K562 (cell line): ENCODE data around the gene EHMT2. TPM values are rescaled to one million over a fixed set of nuclear protein-coding genes. Genes with fewer than 3 reads are reported as not detected.
A peak's percentile ranks its signal among the peaks of the same experiment; 100 is the strongest.

ENCODE experiments used
- BRD4 ChIP-seq: fragments of 200-600 bp; sonication (generic); IDR thresholded peaks from 2 replicates; pipeline ENCODE4 v1.6.1; 2017; ENCODE audit warnings: inconsistent platforms
- COPS2 ChIP-seq: fragments of 450-650 bp; conservative IDR thresholded peaks from 2 replicates; pipeline ENCODE4 v1.6.1; 2016; ENCODE audit warnings: mild to moderate bottlenecking, moderate library complexity
- CREB1 ChIP-seq, 2 experiments: sonication (generic) in 1 of 2; formaldehyde crosslinking in 1 of 2; IDR thresholded peaks; 2 replicates each; pipeline versions ENCODE4 v1.6.1 to v1.8.0; 2012 to 2022; ENCODE audit warnings: inconsistent platforms in 1 of 2, mild to moderate bottlenecking in 1 of 2, missing genetic modification reagents in 1 of 2, moderate library complexity in 1 of 2
- DPF2 ChIP-seq: fragments of 450-650 bp; IDR thresholded peaks from 2 replicates; pipeline ENCODE4 v1.6.1; 2016
- FOXA1 ChIP-seq: fragments of 450-650 bp; IDR thresholded peaks from 2 replicates; pipeline ENCODE4 v1.6.1; 2016; ENCODE audit warnings: mild to moderate bottlenecking, borderline replicate concordance
- FOXJ3 ChIP-seq: sonication (generic); formaldehyde crosslinking; IDR thresholded peaks from 2 replicates; pipeline ENCODE4 v1.4.0; 2020; ENCODE audit warnings: mild to moderate bottlenecking, missing genetic modification reagents
- GTF2E2 ChIP-seq: fragments of 200-800 bp; sonication (Bioruptor generic); IDR thresholded peaks from 2 replicates; pipeline ENCODE4 v1.6.1; 2016; ENCODE audit warnings: missing genetic modification characterization, missing compliant biosample characterization
- NCOA6 ChIP-seq: fragments of 450-650 bp; IDR thresholded peaks from 2 replicates; pipeline ENCODE4 v1.6.1; 2017; ENCODE audit warnings: mild to moderate bottlenecking
- NONO ChIP-seq, 2 experiments: fragments of 200-400 bp in 1 of 2; fragments of 450-650 bp in 1 of 2; formaldehyde crosslinking in 1 of 2; IDR thresholded peaks; 2 replicates each; pipeline ENCODE4 v1.6.1; 2017; ENCODE audit warnings: low read depth in 2 of 2, mild to moderate bottlenecking in 2 of 2, moderate library complexity in 2 of 2, low read length in 1 of 2
- PHB2 ChIP-seq: fragments of 450-650 bp; IDR thresholded peaks from 2 replicates; pipeline ENCODE4 v1.6.1; 2017; ENCODE audit warnings: low read depth
- PHTF2 ChIP-seq: fragments of 250-450 bp; sonication (Bioruptor Pico); IDR thresholded peaks from 2 replicates; pipeline ENCODE4 v1.5.0; 2021; ENCODE audit warnings: mild to moderate bottlenecking
- POLR2B ChIP-seq: fragments of 450-650 bp; IDR thresholded peaks from 2 replicates; pipeline ENCODE4 v1.6.1; 2018; ENCODE audit warnings: low read depth; ENCODE audit not compliant: partially characterized antibody
- PRMT5 ChIP-seq: sonication (generic); formaldehyde crosslinking; IDR thresholded peaks from 2 replicates; pipeline ENCODE4 v1.5.0; 2020; ENCODE audit warnings: missing genetic modification reagents
- RBM22 ChIP-seq: fragments of 200-400 bp; formaldehyde crosslinking; IDR thresholded peaks from 2 replicates; pipeline ENCODE4 v1.6.1; 2018; ENCODE audit warnings: low read length, low read depth; ENCODE audit not compliant: poor library complexity, severe bottlenecking
- SLC30A9 ChIP-seq: fragments of 250-450 bp; sonication (Bioruptor Pico); IDR thresholded peaks from 2 replicates; pipeline ENCODE4 v1.8.0; 2022; ENCODE audit warnings: mild to moderate bottlenecking, moderate library complexity
- SOX6 ChIP-seq: fragments of 450-650 bp; IDR thresholded peaks from 2 replicates; pipeline ENCODE4 v1.6.1; 2014; ENCODE audit warnings: mild to moderate bottlenecking
- SP1 ChIP-seq: sonication (generic); formaldehyde crosslinking; IDR thresholded peaks from 2 replicates; pipeline ENCODE4 v1.8.1; 2022; ENCODE audit warnings: mild to moderate bottlenecking, missing genetic modification reagents
- TARDBP ChIP-seq: fragments of 450-650 bp; IDR thresholded peaks from 2 replicates; pipeline ENCODE4 v1.6.1; 2016
- TRIM28 ChIP-seq: fragments of 450-650 bp; IDR thresholded peaks from 2 replicates; pipeline ENCODE4 v1.6.1; 2017
- XRCC4 ChIP-seq: IDR thresholded peaks from one replicate; pipeline ENCODE4 v1.6.1; 2011; ENCODE audit not compliant: insufficient read depth, insufficient read length; ENCODE audit errors: extremely low read depth
- ZNF12 ChIP-seq: sonication (generic); formaldehyde crosslinking; IDR thresholded peaks from 2 replicates; pipeline ENCODE4 v1.4.0; 2020; ENCODE audit warnings: mild to moderate bottlenecking, missing genetic modification reagents
- ZNF347 ChIP-seq: fragments of 450-650 bp; formaldehyde crosslinking; IDR thresholded peaks from 2 replicates; pipeline ENCODE4 v1.4.0; 2020; ENCODE audit warnings: low read depth, mild to moderate bottlenecking, moderate library complexity
- ZNF444 ChIP-seq: fragments of 250-450 bp; sonication (Bioruptor Pico); IDR thresholded peaks from 2 replicates; pipeline ENCODE4 v1.4.0; 2020; ENCODE audit warnings: mild to moderate bottlenecking, moderate library complexity
- ZNF780A ChIP-seq: fragments of 250-450 bp; sonication (Bioruptor Pico); IDR thresholded peaks from 2 replicates; pipeline ENCODE4 v1.5.0; 2021; ENCODE audit warnings: mild to moderate bottlenecking
- ZZZ3 ChIP-seq: fragments of 450-650 bp; IDR thresholded peaks from 2 replicates; pipeline ENCODE4 v1.6.1; 2016; ENCODE audit warnings: antibody characterized with exemption, mild to moderate bottlenecking, moderate library complexity
- polyA plus RNA-seq, 8 experiments: library from polyadenylated mRNA; depleted of rRNA in 4 of 8; stranded (reverse) in 5 of 8; unstranded in 3 of 8; fragments of >200 nt; fragmentation: Nextera tagmentation in 2 of 8; fragmentation: Illumina TruSeq in 1 of 8; extraction: Ambion mirVana in 2 of 8; extraction: Trizol in 1 of 8; gene quantifications; 2 replicates each; pipeline versions ENCODE4 v1.2.1 to v1.2.3, GENCODE V29; 2011 to 2014; ENCODE audit warnings: inconsistent platforms in 1 of 8, missing spikeins in 1 of 8
- total RNA-seq, 7 experiments: library from RNA; depleted of rRNA in 6 of 7; stranded (reverse); fragments of >200 nt in 6 of 7; fragmentation: Illumina TruSeq in 2 of 7; extraction: Trizol in 2 of 7; gene quantifications; 2 replicates each; pipeline versions ENCODE4 v1.2.1 to v1.2.3, GENCODE V29; 2011 to 2021; ENCODE audit warnings: low replicate concordance in 1 of 7
- TF ChIP-seq, protein P1 (sequence below): fragments of 450-650 bp; IDR thresholded peaks from 2 replicates; pipeline ENCODE4 v1.6.1; 2017; ENCODE audit warnings: antibody characterized with exemption, mild to moderate bottlenecking

EHMT2 gene
- total and polyA plus RNA-seq, 9 of the 15 experiments (the other 6 are each of a cell fraction or from before 2014, with no cell fraction given) = 2.1 to 63.8 (median 38.5) TPM

DNA sequence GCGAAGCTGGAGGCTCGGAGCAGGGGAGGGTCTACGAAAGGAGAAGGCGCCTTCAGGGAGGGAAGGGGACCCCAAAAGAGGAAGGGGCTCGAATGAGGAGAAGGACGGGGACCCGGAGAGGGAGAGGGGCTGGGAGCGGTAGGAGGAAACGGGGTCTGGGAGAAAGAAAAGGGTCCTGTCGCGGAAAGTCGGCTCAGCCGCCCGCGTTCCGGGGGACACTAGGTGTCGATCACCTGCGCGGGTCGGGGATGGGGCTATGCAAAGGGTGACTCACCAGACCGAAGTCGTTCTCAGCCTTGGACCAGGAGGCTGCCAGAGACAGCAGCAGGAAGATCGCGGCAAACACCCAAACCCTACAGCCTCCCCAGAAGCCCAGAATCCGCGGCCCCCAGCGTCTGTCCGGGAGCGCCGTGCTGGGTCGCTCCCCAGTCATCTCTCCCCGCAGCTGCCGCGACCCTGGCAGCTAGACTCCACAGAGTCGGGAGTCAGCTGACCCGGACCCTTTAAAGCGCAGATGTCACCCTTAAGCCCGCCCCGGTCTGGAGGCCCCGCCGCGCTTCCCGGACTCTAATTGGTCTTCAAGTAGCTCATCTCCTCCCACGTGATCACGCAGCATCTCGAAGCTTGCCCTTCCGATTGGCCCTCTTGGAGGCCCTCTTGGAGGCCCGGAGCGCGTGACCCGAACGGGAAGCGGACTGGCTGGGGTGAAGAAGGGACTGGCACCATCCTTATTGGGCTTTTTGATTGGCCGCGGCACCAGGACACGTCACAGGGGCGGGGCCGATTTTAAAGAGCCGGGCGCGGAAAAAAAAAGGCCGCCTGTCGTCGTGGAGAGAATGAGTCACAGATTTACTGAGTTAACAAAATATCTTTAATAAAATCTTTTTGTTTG, 34.9 kb downstream of the EHMT2 start, which contains the start of gene NEU1 (continued):
- TF ChIP-seq, protein P1, sequence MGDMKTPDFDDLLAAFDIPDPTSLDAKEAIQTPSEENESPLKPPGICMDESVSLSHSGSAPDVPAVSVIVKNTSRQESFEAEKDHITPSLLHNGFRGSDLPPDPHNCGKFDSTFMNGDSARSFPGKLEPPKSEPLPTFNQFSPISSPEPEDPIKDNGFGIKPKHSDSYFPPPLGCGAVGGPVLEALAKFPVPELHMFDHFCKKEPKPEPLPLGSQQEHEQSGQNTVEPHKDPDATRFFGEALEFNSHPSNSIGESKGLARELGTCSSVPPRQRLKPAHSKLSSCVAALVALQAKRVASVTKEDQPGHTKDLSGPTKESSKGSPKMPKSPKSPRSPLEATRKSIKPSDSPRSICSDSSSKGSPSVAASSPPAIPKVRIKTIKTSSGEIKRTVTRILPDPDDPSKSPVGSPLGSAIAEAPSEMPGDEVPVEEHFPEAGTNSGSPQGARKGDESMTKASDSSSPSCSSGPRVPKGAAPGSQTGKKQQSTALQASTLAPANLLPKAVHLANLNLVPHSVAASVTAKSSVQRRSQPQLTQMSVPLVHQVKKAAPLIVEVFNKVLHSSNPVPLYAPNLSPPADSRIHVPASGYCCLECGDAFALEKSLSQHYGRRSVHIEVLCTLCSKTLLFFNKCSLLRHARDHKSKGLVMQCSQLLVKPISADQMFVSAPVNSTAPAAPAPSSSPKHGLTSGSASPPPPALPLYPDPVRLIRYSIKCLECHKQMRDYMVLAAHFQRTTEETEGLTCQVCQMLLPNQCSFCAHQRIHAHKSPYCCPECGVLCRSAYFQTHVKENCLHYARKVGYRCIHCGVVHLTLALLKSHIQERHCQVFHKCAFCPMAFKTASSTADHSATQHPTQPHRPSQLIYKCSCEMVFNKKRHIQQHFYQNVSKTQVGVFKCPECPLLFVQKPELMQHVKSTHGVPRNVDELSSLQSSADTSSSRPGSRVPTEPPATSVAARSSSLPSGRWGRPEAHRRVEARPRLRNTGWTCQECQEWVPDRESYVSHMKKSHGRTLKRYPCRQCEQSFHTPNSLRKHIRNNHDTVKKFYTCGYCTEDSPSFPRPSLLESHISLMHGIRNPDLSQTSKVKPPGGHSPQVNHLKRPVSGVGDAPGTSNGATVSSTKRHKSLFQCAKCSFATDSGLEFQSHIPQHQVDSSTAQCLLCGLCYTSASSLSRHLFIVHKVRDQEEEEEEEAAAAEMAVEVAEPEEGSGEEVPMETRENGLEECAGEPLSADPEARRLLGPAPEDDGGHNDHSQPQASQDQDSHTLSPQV = no peak
- TF ChIP-seq ZNF780A (CRISPR knock-in tag) = no peak
- no peak for TF ChIP-seq COPS2
- TF ChIP-seq BRD4 = no peak
- no peak for TF ChIP-seq ZNF12 (CRISPR knock-in tag)
- peak; percentile 97 for TF ChIP-seq SP1 (CRISPR knock-in tag)
- TF ChIP-seq ZNF444 = no peak
- peak; percentile 76; the same call in 1 of the 2 replicates for TF ChIP-seq TRIM28
- peak; percentile 32; the same call in 1 of the 2 replicates for TF ChIP-seq ZNF347 (CRISPR knock-in tag)
- TF ChIP-seq PHB2 = 0 out of 2 replicates have a peak, but pooled peaks have one; percentile 42
- no peak for TF ChIP-seq ZZZ3
- no peak for TF ChIP-seq FOXA1
- 0 out of 2 replicates have a peak, but pooled peaks have one; percentile 37 for TF ChIP-seq GTF2E2 (tag)
- no peak for TF ChIP-seq SLC30A9 (CRISPR knock-in tag)
- TF ChIP-seq POLR2B = peak; percentile 93
- no peak for TF ChIP-seq FOXJ3 (CRISPR knock-in tag)
- peak; percentile 48 for TF ChIP-seq DPF2
- TF ChIP-seq SOX6 = peak; percentile 87
- TF ChIP-seq CREB1 (IDR thresholded peaks at IDR 0.05) = peak; percentile 89
- TF ChIP-seq CREB1 (CRISPR knock-in tag; IDR thresholded peaks at IDR 0.05) = peak; percentile 91
- no peak for TF ChIP-seq NCOA6
- TF ChIP-seq NONO (IDR thresholded peaks at IDR 0.05; ENCODE audit: low read depth in 2 of 2, low read length in 1 of 2) = no peak; a peak in 2 of 4 replicates
- no peak for TF ChIP-seq XRCC4
- TF ChIP-seq PHTF2 = no peak
- TF ChIP-seq TARDBP = no peak
- no peak for TF ChIP-seq RBM22
- TF ChIP-seq PRMT5 = no peak
